Left colon (tissue), 2 donors: ENCODE results near the gene WDR45. TPM values are rescaled to one million over a fixed set of nuclear protein-coding genes. Genes with fewer than 3 reads are reported as not detected.
A peak's percentile ranks its signal among the peaks of the same experiment; 100 is the strongest.

Experiments used
- ATAC-seq: fragments of 200-7000 bp; cut with Tn5 transposase; one replicate; pipeline ENCODE4 v1.9.1; 2020; ENCODE audit warnings: mild to moderate bottlenecking, moderate library complexity
- DNase-seq, 2 donors: peaks; one replicate each; pipeline ENCODE4 v3.0.0-alpha.2; 2020
- intact Hi-C, 2 donors: fragments of 100-400 bp; cut with DNase I in 1 of 2; cut with micrococcal nuclease in 1 of 2; formaldehyde crosslinking; loops; one replicate each; pipeline versions ENCODE4 v1.11.2 to v1.14.0; 2022; cut with DNase I, micrococcal nuclease
- total RNA-seq, 2 donors: library from RNA; stranded (reverse); fragmentation: NEBNext Ultra II Directional; extraction: Animal tissue kit (Norgen Biotek cat#: 25700); gene quantifications; one replicate each; pipeline ENCODE4 v1.2.1, GENCODE V29; 2021
- donor health status: DM: no; HTN: no; CAD: no.
- donor health status: DM: yes; HTN: yes; CAD: no.

WDR45 gene
- total RNA-seq, 2 donors from 2014 or later: 39.7 to 57.7 TPM

- DNase-seq: no peak
- ATAC-seq: peak; percentile 50
- intact Hi-C loops: no loop called here
Measured at GRCh38 chrX:49059201-49059600, 20.5 kb downstream of the WDR45 start.

- intact Hi-C loops: no loop called here
- DNase-seq: peak; percentile 51 to 60
- peak; percentile 93 for ATAC-seq
Measured at GRCh38 chrX:49058794-49059193, 20.9 kb downstream of the WDR45 start, which contains the start of gene CCDC120. Gene CCDC120 (plus strand): TSS chrX:49058999. CDS start chrX:49062042, 3,043 bp downstream.

- DNase-seq (no peak), ATAC-seq (no peak)
- intact Hi-C loops: no loop called here
Measured at GRCh38 chrX:49054073-49054762, 25.5 kb downstream of the WDR45 start.

GRCh38 chrX:49053223-49054072 lies 26.2 kb downstream of the WDR45 start:
- intact Hi-C loops: no loop called here
- DNase-seq (peak in 1 of 2 donors; percentile 67), ATAC-seq (peak; percentile 86)

- DNase-seq (no peak), ATAC-seq (no peak)
- intact Hi-C loops: no loop called here
Measured at GRCh38 chrX:49043987-49044281, 35.8 kb downstream of the WDR45 start.

GRCh38 chrX:49043220-49043986 lies 36.3 kb downstream of the WDR45 start, which contains the start of gene TFE3:
Gene TFE3 (minus strand): TSS chrX:49043357. CDS start chrX:49043226, 131 bp downstream.
- intact Hi-C loops: no loop called here
- peak; percentile 87 for ATAC-seq
- peak; percentile 97 to 98 for DNase-seq

- no peak for ATAC-seq
- no peak for DNase-seq
- intact Hi-C loops: no loop called here
Measured at GRCh38 chrX:49042581-49043219, 37.0 kb downstream of the WDR45 start.

GRCh38 chrX:49041744-49042580 lies 37.7 kb downstream of the WDR45 start:
- intact Hi-C loops: no loop called here
- no peak for ATAC-seq
- no peak for DNase-seq

GRCh38 chrX:49040376-49040955 lies 39.2 kb downstream of the WDR45 start:
- intact Hi-C loops: no loop called here
- no peak for ATAC-seq
- no peak for DNase-seq

GRCh38 chrX:49039598-49040375 lies 39.9 kb downstream of the WDR45 start:
- no peak for ATAC-seq
- peak; percentile 44 to 76 for DNase-seq
- intact Hi-C loops: no loop called here

GRCh38 chrX:49037883-49038475 lies 41.7 kb downstream of the WDR45 start:
- no peak for DNase-seq
- intact Hi-C loops: no loop called here
- no peak for ATAC-seq

GRCh38 chrX:49030283-49030682 lies 49.4 kb downstream of the WDR45 start:
- DNase-seq: no peak
- intact Hi-C loops: no loop called here
- ATAC-seq: peak; percentile 26

- DNase-seq: peak; percentile 72 to 86
- intact Hi-C loops: no loop called here
- ATAC-seq: peak; percentile 97
Measured at GRCh38 chrX:49029876-49030275, 49.8 kb downstream of the WDR45 start.
